Measurements from ENCODE around the gene FBXO36. TPM values are rescaled to one million over a fixed set of nuclear protein-coding genes. Genes with fewer than 3 reads are reported as not detected.
"Not testable (repeated sequence)": the region's sequence is repeated elsewhere in the genome, so short reads cannot be mapped to it uniquely, and the experiment has no call there.

FBXO36 gene
- total RNA-seq, 2 experiments from 2014 or later, result 0.71 to 1.1 TPM

- no peaks in the 10 kb centered on the region for H3K27me3 Mint-ChIP-seq
- peak overlapping the region; percentile 98 for H3K27ac Mint-ChIP-seq
- H3K4me1 Mint-ChIP-seq, result peaks cover 54% of the 10 kb centered on the region
- CTCF ChIA-PET, result interaction anchor here (0.5 to 3.5 kb wide), 5 partner anchors 9 to 406 kb away, joined by 3 to 21 read pairs (median 4); no protein-coding TSS in a partner anchor
- peaks cover 53% of the 10 kb centered on the region for H3K36me3 Mint-ChIP-seq (ENCODE audit: low read depth)
- POLR2A ChIA-PET, result interaction anchor here (0.6 to 4.4 kb wide), 18 partner anchors 10 to 1543 kb away, joined by 3 to 39 read pairs (median 4); partner anchors contain the start of gene NCL
- no peaks in the 10 kb centered on the region for H3K9me3 Mint-ChIP-seq
- H3K4me3 Mint-ChIP-seq, result peak overlapping the region; percentile 93
- DNase-seq, result peak; percentile 74
These were observed 1.0 kb upstream of the FBXO36 start for GRCh38 chr2:229921101-229921891.

DNA sequence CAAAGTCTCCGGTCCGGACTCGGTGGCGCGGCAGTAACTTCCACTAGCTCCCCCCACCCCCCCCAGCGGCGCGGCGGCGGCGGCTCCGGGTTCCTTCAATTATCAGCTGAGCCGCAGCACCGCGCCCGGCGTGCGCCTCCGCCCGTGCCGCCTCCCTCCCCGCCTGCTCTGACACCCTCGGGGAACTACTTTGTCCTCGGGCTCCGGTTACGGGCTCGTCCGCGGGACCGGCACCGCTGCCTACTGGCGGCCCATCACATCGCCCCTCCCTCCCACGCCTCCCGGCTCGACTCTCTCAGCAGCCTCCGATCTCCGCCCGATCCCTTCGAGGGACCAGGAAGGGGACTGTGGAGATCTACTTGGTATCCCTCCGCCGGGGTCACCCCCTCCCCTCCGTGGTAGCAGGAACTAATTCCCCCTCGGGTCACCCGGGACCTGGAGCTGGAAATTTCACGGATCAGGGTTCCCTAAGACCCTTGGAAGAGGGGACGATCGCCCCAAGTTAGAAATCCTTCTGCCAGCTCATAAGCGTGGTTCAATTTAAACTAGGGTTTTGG, 333 bp upstream of the FBXO36 start, which contains the start of gene TRIP12:
TRIP12 (minus strand) TSS at position 118 of the 557 bp plus-strand sequence. CDS start 41,930 bp downstream, outside the sequence.
- ChIA-PET CTCF (interaction anchor here (1.8 to 3.5 kb wide), 3 partner anchors 9 to 120 kb away, joined by 4 to 21 read pairs (median 11); no protein-coding TSS in a partner anchor), POLR2A (interaction anchor here (0.6 to 4.4 kb wide), 16 partner anchors 10 to 1542 kb away, joined by 3 to 39 read pairs (median 4); partner anchors contain the start of gene NCL)
- H3K4me3 Mint-ChIP-seq, result peak within 1 kb of the TSS; percentile 93
- peak within 1 kb of the TSS; percentile 98 for H3K27ac Mint-ChIP-seq
- H3K9me3 Mint-ChIP-seq, result no peaks in the 10 kb centered on the region
- no peaks in the 10 kb centered on the region for H3K27me3 Mint-ChIP-seq
- peaks cover 46% of the 10 kb centered on the region for H3K36me3 Mint-ChIP-seq (ENCODE audit: low read depth)
- peaks cover 51% of the 10 kb centered on the region for H3K4me1 Mint-ChIP-seq
- DNase-seq, result peak; percentile 89

DNA sequence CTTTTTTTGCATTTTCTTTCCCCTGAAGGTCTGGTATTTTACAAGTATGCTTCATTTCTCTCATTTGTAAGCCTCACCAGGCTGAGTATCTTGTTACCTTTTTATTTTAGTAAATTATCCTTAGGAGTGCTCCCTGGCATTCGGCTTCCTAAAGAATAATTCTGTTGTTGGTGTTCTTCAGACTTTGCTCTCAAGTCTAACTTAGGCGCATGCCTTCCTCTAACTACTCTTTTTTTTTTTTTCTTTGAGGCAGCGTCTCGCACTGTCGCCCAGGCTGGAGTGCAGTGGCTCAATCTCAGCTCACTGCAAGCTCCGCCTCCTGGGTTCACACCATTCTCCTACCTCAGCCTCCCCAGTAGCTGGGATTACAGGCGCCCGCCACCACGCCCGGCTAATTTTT, 2.2 kb downstream of the FBXO36 start:
- H3K9me3 Mint-ChIP-seq, DNase-seq, CTCF ChIA-PET, H3K4me3 Mint-ChIP-seq, POLR2A ChIA-PET, H3K27me3 Mint-ChIP-seq, H3K27ac Mint-ChIP-seq: not testable (repeated sequence)
- Mint-ChIP-seq H3K36me3 (ENCODE audit: low read depth) (peaks cover 24% of the 10 kb centered on the region), H3K4me1 (peaks cover 35% of the 10 kb centered on the region)

GRCh38 chr2:229925201-229925600, 2.9 kb downstream of the FBXO36 start:
- Mint-ChIP-seq H3K27me3 (no peaks in the 10 kb centered on the region), H3K9me3 (no peaks in the 10 kb centered on the region), H3K27ac (no peak overlapping the region), H3K36me3 (ENCODE audit: low read depth) (peaks cover 17% of the 10 kb centered on the region), H3K4me1 (peaks cover 28% of the 10 kb centered on the region), H3K4me3 (no peak overlapping the region)
- DNase-seq, result no peak
- POLR2A ChIA-PET, result no interaction called here
- CTCF ChIA-PET, result interaction anchor here (0.7 kb wide), 1 partner anchor 47 kb away, joined by 5 read pairs; no protein-coding TSS in a partner anchor

GRCh38 chr2:229927817-229928321, 5.6 kb downstream of the FBXO36 start:
- DNase-seq, result no peak
- H3K27ac Mint-ChIP-seq, result no peak overlapping the region
- H3K4me3 Mint-ChIP-seq, result no peak overlapping the region
- peaks cover 22% of the 10 kb centered on the region for H3K4me1 Mint-ChIP-seq
- ChIA-PET CTCF (interaction anchor here (1.6 kb wide), 1 partner anchor 147 kb away, joined by 7 read pairs; no protein-coding TSS in a partner anchor), POLR2A (no interaction called here)
- no peaks in the 10 kb centered on the region for H3K36me3 Mint-ChIP-seq (ENCODE audit: low read depth)
- H3K27me3 Mint-ChIP-seq, result no peaks in the 10 kb centered on the region
- H3K9me3 Mint-ChIP-seq, result no peaks in the 10 kb centered on the region

DNA sequence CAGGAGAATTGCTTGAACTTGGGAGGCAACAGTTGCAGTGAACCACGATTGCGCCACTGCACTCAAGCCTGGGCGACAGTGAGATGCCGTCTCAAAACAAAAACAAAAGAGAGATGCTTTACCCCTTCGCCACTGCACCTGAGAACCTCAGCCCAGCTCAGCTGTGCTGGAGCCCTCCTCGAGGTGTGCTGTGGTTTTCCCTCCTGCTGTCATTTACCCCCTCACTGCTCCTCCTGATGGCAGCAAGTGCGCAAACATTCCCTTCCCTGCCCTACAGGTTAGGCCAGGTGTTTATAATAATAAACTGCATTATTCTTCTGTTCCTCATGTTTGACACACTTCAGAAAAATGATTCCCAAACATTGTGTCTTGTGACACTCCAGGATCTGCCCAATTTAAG, 8.4 kb downstream of the FBXO36 start:
- Mint-ChIP-seq H3K9me3 (no peaks in the 10 kb centered on the region), H3K36me3 (ENCODE audit: low read depth) (no peaks in the 10 kb centered on the region), H3K27ac (no peak overlapping the region), H3K4me3 (no peak overlapping the region), H3K27me3 (no peaks in the 10 kb centered on the region), H3K4me1 (peaks cover 5% of the 10 kb centered on the region)
- ChIA-PET POLR2A (interaction anchor here (0.8 kb wide), 1 partner anchor 11 kb away, joined by 3 read pairs; no protein-coding TSS in a partner anchor), CTCF (no interaction called here)
- no peak for DNase-seq

DNA sequence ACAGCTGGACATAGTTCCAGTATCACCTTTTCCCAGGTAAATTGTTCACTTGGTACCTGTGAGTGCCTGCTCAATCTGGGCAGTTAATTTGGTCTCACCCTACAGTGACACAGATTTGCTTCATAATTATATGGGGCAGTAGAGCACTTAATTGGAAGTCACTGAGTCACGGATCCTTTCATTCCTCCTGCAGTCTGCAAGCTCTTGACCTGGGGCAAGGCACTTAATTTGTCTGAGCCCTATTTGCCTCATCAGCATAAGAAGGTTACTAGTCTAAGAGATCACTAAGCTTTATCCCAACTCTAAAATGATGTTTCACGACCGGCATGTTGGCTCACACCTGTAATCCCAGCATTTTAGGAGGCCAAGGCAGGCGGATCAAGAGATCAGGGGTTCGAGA, 8.9 kb downstream of the FBXO36 start:
- POLR2A ChIA-PET, result interaction anchor here (0.8 kb wide), 1 partner anchor 12 kb away, joined by 3 read pairs; no protein-coding TSS in a partner anchor
- no peaks in the 10 kb centered on the region for H3K36me3 Mint-ChIP-seq (ENCODE audit: low read depth)
- CTCF ChIA-PET, result no interaction called here
- no peak for DNase-seq
- H3K4me3 Mint-ChIP-seq, result no peak overlapping the region
- no peak overlapping the region for H3K27ac Mint-ChIP-seq
- no peaks in the 10 kb centered on the region for H3K9me3 Mint-ChIP-seq
- no peaks in the 10 kb centered on the region for H3K27me3 Mint-ChIP-seq
- H3K4me1 Mint-ChIP-seq, result peaks cover 5% of the 10 kb centered on the region

DNA sequence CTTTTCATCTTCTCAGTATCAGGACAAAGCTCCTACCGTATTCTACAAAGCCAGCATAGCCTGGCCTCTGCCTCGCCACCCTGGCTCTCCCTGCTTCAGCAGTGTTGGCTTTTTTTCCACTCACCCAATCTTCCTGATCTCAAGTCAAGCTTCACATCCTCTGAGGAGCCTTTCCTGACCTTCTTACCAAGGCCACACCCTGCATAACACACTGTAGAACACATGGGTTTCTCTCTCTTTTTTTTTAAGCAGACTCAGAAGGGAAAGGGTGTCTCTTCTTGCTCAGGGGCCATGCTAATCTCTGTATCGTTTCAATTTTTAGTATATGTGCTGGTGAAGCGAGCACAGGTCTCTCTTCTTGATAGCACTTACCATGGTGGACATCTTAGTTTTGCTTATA, 15.2 kb downstream of the FBXO36 start:
- Mint-ChIP-seq H3K4me1 (peaks cover 3% of the 10 kb centered on the region), H3K9me3 (peaks cover 1% of the 10 kb centered on the region), H3K27ac (no peak overlapping the region), H3K36me3 (ENCODE audit: low read depth) (no peaks in the 10 kb centered on the region), H3K27me3 (no peaks in the 10 kb centered on the region), H3K4me3 (no peak overlapping the region)
- no peak for DNase-seq
- CTCF ChIA-PET, result no interaction called here
- POLR2A ChIA-PET, result no interaction called here

DNA sequence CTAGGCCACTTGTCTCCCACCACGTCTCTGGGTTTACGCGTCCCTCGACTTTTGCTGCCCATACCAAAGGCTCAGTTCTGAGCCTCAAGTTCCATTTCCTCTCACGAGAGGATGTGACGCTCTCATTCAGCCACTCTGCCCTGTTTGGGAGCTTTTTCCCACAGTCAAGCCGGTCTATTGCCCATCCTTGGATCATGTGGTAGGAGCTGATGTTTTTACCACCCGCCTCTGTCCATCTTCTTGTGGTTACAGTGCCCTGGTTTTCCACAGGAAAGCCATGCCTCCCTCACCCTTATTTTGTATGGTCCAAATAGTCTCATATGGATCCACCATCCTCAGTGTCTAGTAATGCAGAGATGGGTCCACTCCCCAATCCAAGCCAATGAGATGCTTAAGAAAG, 20.4 kb downstream of the FBXO36 start:
- ChIA-PET POLR2A (no interaction called here), CTCF (no interaction called here)
- no peaks in the 10 kb centered on the region for H3K27me3 Mint-ChIP-seq

GRCh38 chr2:229943171-229943570, 20.9 kb downstream of the FBXO36 start:
- ChIA-PET POLR2A (no interaction called here), CTCF (no interaction called here)
- DNase-seq, result no peak
- H3K27ac Mint-ChIP-seq, result no peak overlapping the region
- H3K9me3 Mint-ChIP-seq, result peaks cover 1% of the 10 kb centered on the region
- H3K4me1 Mint-ChIP-seq, result peaks cover 8% of the 10 kb centered on the region
- no peak overlapping the region for H3K4me3 Mint-ChIP-seq
- no peaks in the 10 kb centered on the region for H3K36me3 Mint-ChIP-seq (ENCODE audit: low read depth)
- no peaks in the 10 kb centered on the region for H3K27me3 Mint-ChIP-seq

More for the DNA sequence above, 20.4 kb downstream of the FBXO36 start:
- Mint-ChIP-seq H3K9me3 (peaks cover 1% of the 10 kb centered on the region), H3K27ac (no peak overlapping the region), H3K4me1 (peaks cover 8% of the 10 kb centered on the region), H3K4me3 (no peak overlapping the region), H3K36me3 (ENCODE audit: low read depth) (no peaks in the 10 kb centered on the region)
- DNase-seq, result no peak

DNA sequence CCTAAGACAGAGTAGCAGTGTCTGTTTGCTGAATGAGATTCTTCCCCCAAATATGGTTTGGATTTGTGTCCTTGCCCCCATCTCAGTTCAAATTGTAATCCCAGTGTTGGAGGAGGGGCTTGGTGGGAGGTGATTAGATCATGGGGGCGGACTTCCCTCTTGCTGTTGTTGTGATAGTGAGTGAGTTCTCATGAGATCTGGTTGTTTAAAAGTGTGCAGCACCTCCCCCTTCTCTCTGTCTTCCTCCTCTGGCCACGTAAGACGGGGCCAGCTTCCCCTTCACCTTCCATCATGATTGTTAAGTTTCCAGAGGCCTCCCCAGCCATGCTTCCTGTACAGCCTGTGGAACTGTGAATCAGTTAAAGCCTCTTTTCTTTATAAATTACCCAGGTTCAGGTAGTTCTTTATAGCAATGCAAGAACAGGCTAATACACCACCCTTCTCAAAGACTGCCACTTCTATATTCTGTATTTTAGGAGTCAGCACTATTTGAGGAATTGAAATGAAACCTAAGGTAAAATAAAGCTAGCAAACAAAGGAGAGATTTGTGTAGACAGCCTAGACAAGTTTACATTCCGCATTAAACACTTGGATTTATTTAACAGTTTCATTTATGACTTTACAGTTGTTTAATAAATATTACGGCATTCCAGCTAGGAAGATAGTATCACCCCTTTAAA, 21.6 kb downstream of the FBXO36 start:
- CTCF ChIA-PET, result no interaction called here
- Mint-ChIP-seq H3K4me1 (peaks cover 8% of the 10 kb centered on the region), H3K27ac (no peak overlapping the region), H3K27me3 (no peaks in the 10 kb centered on the region), H3K36me3 (ENCODE audit: low read depth) (no peaks in the 10 kb centered on the region), H3K9me3 (peaks cover 1% of the 10 kb centered on the region), H3K4me3 (no peak overlapping the region)
- POLR2A ChIA-PET, result no interaction called here
- no peak for DNase-seq

DNA sequence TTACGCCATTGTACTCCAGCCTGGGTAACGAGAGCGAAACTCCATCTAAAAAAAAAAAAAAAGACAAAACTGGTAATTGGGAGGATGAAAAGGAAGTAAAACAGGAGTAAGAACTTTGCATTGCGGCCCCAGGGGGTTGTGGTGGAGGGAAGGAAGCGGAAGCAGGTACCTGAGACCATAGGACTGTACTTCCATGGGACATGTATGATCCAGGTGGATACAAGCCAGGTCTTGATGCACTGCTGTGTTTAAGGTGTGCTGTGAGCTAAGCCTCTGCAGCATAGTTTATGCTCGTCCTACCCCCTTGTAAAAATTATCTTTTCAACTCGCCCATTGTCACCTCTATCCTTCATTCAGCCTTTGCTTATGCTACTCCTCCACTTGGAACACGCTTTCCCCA, 23.7 kb downstream of the FBXO36 start:
- CTCF ChIA-PET, result interaction anchor here (0.7 kb wide), 1 partner anchor 105 kb away, joined by 4 read pairs; no protein-coding TSS in a partner anchor
- H3K36me3 Mint-ChIP-seq (ENCODE audit: low read depth), result no peaks in the 10 kb centered on the region
- H3K9me3 Mint-ChIP-seq, result no peaks in the 10 kb centered on the region

GRCh38 chr2:229947544-229947943, 25.2 kb downstream of the FBXO36 start:
- no peak overlapping the region for H3K27ac Mint-ChIP-seq
- ChIA-PET CTCF (no interaction called here), POLR2A (no interaction called here)
- DNase-seq, result no peak
- H3K36me3 Mint-ChIP-seq (ENCODE audit: low read depth), result no peaks in the 10 kb centered on the region
- no peaks in the 10 kb centered on the region for H3K27me3 Mint-ChIP-seq
- peaks cover 8% of the 10 kb centered on the region for H3K4me1 Mint-ChIP-seq
- H3K9me3 Mint-ChIP-seq, result no peaks in the 10 kb centered on the region
- no peak overlapping the region for H3K4me3 Mint-ChIP-seq

More for the DNA sequence above, 23.7 kb downstream of the FBXO36 start:
- H3K27me3 Mint-ChIP-seq, result no peaks in the 10 kb centered on the region
- no peak for DNase-seq
- POLR2A ChIA-PET, result no interaction called here
- peaks cover 8% of the 10 kb centered on the region for H3K4me1 Mint-ChIP-seq
- H3K4me3 Mint-ChIP-seq, result no peak overlapping the region
- H3K27ac Mint-ChIP-seq, result no peak overlapping the region

Measured in activated CD4-positive, alpha-beta memory T cell treated with anti-CD3 and anti-CD28 coated beads, Interleukin-2, amount 10 ng/mL, durations not matched to agents 7 days and 5 days (primary cell).